Endometrial microvascular endothelial cells (primary cell): ENCODE data around the gene ACTR1A. TPM values are rescaled to one million over a fixed set of nuclear protein-coding genes. Genes with fewer than 3 reads are reported as not detected.

Experiments
- in situ Hi-C: cut with HindIII; loops from 2 replicates; pipeline ENCODE4 v1.10.0; 2017; ENCODE audit warnings: low sequenced_read_pairs, low pct_unique_long_range_greater_than_20kb; ENCODE audit errors: inconsistent ontology term
- total RNA-seq: library from RNA; depleted of rRNA; stranded (reverse); fragments of >200 nt; gene quantifications from one replicate; pipeline ENCODE4 v1.2.3, GENCODE V29; 2015; ENCODE audit errors: inconsistent ontology term

ACTR1A gene
- total RNA-seq, 1 donor from 2014 or later, result 209 TPM

GRCh38 chr10:102435529-102436233, 66.8 kb downstream of the ACTR1A start:
- in situ Hi-C loops, result no loop called here

GRCh38 chr10:102435133-102435497, 67.4 kb downstream of the ACTR1A start:
- in situ Hi-C loops, result no loop called here

DNA sequence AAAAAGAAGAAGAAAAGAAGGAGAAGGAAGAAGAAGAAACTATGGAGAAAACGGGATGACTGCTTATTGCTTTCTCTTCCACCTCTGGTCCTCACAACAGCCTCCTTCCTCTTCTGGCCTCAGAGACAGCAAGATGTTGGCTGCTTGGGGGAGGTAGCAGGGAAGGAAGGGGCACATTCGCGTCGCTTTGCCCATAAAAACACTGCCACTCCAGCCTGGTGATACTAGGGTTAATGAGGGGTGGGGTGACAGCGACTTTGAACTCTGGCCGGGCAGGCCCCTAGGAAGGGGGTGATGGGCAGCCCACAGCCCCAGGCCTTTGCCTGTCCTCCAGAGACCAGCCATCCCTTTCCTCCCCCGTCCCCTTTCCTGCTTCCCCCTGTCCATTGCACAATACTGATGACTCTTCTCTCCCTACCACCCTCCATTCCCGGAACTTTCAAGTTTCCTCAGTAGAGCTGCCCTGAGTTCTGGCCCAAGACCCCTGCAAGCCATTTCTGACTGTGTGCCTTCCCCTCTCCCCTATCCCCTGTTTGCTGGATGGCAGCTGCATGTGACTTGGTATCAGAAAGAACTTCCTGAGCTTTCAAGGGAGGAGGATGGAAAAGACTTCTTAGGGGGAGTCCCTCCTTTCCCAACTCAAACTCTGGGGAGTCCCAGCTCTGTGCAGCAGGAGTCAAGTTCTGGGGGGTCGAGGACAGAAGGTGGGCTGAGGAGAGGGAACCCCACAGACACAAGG, 67.9 kb downstream of the ACTR1A start:
- in situ Hi-C loops, result no loop called here

DNA sequence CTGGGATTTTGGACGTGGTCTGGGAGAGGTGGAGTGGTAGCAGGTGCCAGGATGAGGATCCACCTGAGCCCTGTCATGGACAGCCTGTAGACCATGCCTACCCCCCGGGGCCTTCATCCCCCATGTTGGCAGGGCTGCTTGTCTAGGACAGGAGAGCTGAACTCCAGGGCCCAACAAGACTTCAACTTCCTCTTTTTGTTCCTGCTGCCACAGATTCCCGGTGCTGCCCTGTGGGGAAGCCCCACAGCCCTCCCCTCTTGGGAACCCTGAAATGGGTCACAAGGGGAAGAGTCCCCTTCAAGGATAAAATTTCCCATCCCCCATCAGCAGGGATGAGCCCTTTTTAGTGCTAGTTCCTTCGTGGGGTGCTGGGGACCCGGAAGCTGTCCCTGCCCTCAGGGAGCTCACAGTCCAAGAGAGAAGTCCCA, 68.9 kb downstream of the ACTR1A start:
- in situ Hi-C loops, result no loop called here

- in situ Hi-C loops, result no loop called here
These were observed 70.2 kb downstream of the ACTR1A start, which contains the start of gene CUEDC2 for GRCh38 chr10:102432162-102432950. Gene CUEDC2 (minus strand): TSS chr10:102432574. CDS start chr10:102425188, 7,386 bp downstream.

DNA sequence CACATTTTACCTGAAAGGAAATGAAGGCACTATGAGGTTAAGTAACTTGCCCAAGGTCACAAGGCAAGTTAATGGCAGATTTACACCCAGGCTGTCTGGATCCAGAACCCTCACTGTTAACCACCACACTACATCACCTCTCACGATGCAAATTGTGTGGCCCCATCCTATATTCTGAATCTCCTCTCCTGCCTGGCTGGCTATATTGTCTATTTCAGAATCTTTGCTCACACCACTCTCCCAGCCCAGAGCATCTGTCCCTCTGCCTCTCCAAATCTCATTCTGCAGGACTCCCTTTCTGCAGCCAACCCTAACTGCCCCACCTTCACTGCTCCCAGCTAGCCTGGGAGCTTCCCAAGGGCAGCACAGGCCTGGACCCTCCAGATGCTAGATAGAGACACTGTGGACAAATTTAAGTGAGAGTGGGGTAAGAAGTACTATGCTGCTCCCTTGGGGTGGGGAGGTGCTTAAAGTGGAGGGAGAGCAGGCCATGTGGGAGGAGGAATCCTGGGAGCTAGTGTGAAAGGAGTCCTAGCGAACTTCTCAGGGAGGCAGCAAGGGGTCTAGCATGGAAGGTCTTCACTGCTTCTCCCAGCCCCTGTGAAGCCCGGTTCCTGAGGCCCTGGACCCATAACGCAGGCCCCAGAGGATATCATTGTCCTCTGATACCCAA, 70.9 kb downstream of the ACTR1A start:
- in situ Hi-C loops, result no loop called here

DNA sequence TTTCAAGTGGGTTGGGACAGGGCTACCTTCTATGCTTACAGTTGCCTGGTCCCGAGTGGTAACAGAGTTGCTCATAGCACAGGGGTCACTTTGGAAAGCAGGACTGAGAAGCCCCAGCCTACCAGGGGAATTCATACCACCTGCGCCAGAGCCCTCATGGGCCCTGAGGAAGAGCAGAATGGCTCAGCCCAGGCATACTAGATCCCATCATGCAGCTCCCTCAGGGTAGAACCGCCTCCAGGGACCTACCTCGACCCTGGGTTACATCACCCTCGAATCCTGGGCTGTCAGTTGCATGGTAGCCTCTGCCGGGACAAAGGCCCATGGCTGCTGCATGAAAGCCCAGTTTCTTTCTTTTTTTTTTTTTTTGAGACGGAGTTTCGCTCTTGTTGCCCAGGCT, 73.0 kb downstream of the ACTR1A start:
- in situ Hi-C loops, result no loop called here

Other genes starting within 250 kb of the ACTR1A start
- gene NFKB2, start 107.0 kb downstream of the ACTR1A start, total RNA-seq, result 33.1 TPM
- gene PSD, start 83.9 kb downstream of the ACTR1A start, total RNA-seq, result not detected
- gene FBXL15, start 81.9 kb downstream of the ACTR1A start, total RNA-seq, result 6.8 TPM
- gene CUEDC2, start 70.1 kb downstream of the ACTR1A start, total RNA-seq, result 82.7 TPM
- gene C10orf95, start 51.2 kb downstream of the ACTR1A start, total RNA-seq, result not detected
- gene SUFU, start 1.3 kb upstream of the ACTR1A start, total RNA-seq, result 7.6 TPM
- 161 TPM for gene TRIM8, start 141.8 kb upstream of the ACTR1A start, total RNA-seq
- gene ARL3, start 211.7 kb upstream of the ACTR1A start, total RNA-seq, result 3.5 TPM
- 10.5 TPM for gene SFXN2, start 211.9 kb upstream of the ACTR1A start, total RNA-seq
- 35.9 TPM for gene WBP1L, start 241.2 kb upstream of the ACTR1A start, total RNA-seq